GM12865 (cell line): ENCODE measurements around the gene TSPAN9.

ENCODE experiments used
- DNase-seq: peaks from one replicate; pipeline ENCODE4 v3.0.0; 2010; ENCODE audit warnings: low read depth
- H3K4me3 ChIP-seq: 2 replicates; pipeline ENCODE4 v1.5.1; 2011; ENCODE audit warnings: mild to moderate bottlenecking, low read depth, low read length, control low read depth
- TF ChIP-seq, protein P1 (sequence below): IDR thresholded peaks from 2 replicates; pipeline ENCODE4 v1.5.1; 2011; ENCODE audit warnings: low read length, control low read depth, low read depth, inconsistent platforms; ENCODE audit not compliant: insufficient read depth; ENCODE audit errors: missing control alignments

Gene TSPAN9

DNA sequence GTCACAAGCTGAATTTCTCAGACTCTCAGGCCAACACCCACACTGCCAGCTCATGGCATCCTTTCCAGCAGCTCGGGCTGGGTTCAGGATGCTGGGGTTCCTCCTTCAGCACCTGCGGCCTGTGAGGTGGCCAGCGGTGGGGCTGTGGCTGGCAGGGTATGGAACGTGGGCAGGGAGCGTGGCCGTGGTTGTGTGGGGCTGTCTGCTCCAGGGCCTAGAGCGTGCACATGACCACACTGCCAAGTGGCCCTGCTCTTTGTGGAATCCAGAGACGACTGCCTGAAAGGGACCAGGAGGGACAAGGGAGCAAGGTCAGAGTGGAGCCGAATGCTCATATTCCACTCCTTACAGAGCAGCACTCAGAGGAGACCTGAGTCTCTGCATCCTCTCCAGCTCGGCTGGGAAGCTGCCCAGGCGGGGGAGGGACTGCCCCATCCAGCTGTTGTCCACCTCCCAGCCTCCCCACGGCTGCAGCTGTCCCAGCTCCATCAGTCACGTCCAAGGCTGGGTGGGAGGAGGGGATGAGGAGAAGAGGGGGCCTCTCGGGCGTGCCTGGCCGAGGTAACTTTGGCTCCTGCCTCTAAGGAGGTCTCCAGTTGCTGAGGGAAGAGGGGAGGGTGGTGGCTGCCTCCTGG, 71.3 kb downstream of the TSPAN9 start:
- TF ChIP-seq, protein P1, sequence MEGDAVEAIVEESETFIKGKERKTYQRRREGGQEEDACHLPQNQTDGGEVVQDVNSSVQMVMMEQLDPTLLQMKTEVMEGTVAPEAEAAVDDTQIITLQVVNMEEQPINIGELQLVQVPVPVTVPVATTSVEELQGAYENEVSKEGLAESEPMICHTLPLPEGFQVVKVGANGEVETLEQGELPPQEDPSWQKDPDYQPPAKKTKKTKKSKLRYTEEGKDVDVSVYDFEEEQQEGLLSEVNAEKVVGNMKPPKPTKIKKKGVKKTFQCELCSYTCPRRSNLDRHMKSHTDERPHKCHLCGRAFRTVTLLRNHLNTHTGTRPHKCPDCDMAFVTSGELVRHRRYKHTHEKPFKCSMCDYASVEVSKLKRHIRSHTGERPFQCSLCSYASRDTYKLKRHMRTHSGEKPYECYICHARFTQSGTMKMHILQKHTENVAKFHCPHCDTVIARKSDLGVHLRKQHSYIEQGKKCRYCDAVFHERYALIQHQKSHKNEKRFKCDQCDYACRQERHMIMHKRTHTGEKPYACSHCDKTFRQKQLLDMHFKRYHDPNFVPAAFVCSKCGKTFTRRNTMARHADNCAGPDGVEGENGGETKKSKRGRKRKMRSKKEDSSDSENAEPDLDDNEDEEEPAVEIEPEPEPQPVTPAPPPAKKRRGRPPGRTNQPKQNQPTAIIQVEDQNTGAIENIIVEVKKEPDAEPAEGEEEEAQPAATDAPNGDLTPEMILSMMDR, result no peak
- no peak overlapping the region for H3K4me3 ChIP-seq
- DNase-seq, result no peak

DNA sequence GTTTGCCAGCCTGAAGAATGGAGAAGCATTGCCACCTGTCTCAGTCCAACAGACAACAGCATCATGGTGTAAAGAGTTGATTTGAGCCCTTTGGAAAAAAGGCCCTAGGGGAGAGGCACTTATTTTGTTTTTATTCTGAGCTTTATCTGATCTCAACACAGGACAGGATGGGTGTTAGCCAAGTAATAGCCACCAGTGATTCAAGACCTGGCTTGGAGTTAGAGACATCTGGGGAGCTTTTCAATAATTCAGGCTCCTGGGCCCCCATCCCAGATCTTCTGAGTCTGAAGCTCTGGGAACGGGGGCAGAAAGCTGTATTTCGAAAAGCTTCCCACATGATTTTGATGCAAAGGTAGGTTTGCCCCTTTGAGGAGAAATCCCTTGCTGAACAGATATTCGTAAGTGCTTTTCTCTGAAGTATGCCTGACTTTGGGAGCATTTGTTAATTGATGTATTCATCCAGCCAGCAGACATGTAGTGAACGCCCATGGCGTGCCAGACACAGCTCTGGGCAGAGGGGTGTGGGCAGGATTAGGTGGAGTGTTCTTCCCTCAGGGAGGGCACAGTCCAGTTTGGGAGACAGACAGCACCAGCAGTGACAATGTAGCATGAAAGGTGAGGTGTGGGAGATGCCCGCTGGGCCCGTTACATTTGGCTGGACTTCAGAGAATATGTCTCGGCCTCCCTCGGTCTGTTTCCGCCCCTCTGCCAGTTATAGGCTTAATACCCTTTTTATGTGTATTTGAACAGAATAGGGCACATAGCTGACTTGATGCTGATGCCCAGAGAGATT, 72.5 kb downstream of the TSPAN9 start:
- TF ChIP-seq, protein P1, result no peak
- no peak overlapping the region for H3K4me3 ChIP-seq
- no peak for DNase-seq

DNA sequence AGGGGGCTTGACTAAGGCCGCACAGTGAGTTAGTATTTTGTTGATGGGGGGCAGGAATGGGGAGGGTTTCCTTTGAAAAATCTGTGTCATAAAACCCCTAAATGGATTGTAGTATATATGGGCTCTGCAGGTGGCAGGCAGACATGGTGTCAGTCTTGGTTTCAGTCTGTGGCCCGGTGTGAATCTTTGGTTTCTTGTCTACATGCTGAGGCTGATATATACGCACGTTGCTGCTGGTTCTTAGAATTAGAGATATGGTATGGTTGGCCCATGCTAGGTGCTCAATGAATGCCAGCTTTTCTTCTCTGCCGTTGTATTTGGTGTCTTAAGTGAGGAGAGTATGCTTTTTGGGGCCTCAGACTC, 73.1 kb downstream of the TSPAN9 start:
- no peak for DNase-seq
- TF ChIP-seq, protein P1, result no peak
- H3K4me3 ChIP-seq, result no peak overlapping the region

DNA sequence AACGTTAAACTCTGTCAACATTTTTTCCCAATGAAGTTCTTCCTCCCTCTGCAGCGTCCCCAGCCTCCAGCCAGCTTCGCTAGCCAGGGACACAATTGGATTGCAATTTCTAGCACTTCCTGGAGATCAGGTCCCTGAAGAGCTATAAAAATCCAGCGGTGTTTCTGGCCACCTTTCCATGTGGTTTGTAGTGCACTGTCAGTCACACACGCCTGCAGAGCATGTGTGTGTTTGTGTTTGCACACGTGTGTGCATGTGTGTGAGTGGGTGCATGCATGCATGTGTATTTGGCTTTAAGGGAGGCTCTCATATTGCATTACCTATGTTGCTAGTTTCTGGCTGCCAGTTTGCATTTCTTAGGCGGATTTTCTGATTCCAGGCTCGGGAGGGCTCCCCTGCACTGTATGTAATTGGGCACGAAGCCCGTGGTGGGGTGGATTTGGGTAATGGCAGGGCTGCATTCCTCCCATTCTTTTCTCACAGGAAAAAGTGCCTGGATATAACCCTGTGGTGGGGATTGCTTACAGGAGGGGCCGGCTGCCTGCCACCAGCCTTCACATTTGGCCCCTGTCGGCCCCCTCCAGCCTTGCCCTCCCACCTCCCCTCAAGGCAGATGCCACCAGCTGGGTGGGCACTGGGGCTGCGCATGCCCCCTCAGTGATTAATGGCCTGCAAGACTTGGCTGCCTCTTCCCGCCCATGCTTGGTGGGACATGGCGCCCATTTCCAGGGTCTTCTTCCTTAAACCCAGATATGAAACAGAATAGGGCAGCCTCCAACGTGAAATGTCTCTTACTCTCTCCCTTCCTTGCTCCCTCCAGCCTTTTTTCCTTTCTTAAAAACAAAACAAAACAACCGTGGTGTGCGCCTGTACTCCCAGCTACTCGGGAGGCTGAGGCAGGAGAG, 74.0 kb downstream of the TSPAN9 start:
- H3K4me3 ChIP-seq, result no peak overlapping the region
- TF ChIP-seq, protein P1, result no peak
- DNase-seq, result no peak

DNA sequence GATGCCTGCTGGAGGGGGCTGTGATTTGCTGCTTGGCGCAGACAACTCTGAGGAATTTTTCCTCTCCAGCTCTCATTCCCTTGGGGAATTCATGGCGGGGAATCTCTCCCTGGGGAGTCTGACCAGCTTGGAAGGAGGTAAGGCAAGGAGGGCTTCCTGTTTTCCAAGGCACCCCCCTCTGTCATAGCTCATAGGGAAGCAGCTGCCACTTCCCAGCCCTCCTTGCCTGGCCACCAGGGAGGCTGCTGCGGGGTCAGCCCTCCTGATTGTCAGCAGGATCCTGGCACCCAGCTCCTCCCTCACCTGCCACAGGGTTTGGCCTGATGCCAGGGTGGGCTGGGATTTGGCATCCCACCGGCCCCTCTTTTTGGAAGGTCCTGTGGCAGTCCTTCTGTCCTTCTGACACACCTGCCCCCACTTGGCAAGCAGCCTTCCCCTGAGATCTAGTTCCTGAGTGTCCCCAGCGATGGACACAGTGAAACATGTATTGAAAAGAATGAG, 74.9 kb downstream of the TSPAN9 start:
- TF ChIP-seq, protein P1, result no peak
- DNase-seq, result no peak
- H3K4me3 ChIP-seq, result no peak overlapping the region

DNA sequence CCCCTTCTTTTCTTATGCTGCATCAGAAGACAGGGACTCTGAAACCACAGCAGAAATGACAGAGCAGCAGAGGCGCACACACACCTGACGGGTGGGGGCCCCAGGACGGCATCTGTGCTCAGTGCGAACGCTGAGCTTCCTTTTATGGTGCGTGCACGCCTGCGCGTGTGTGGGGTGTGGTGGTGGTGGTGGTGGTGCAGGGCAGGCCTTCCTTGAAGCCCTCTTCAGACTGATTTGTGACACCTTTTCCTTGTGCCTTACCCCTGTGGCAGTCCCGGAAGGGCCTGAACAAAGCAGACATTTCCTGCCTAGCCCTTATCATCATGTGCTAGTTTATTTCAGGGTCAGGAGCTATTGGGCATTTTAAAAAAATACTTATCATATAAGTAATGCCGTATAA, 75.7 kb downstream of the TSPAN9 start:
- TF ChIP-seq, protein P1, result no peak
- no peak for DNase-seq
- no peak overlapping the region for H3K4me3 ChIP-seq
